IMR-90 (cell line): Measurements from ENCODE around the gene CAMTA1. TPM values are rescaled to one million over a fixed set of nuclear protein-coding genes. Genes with fewer than 3 reads are reported as not detected.

Experiments used
- ATAC-seq: fragments of 200-7000 bp; cut with Tn5 transposase; 2 replicates; pipeline ENCODE4 v1.9.1; 2020; ENCODE audit warnings: low read depth, mild to moderate bottlenecking, moderate library complexity
- BruUV-seq: library from RNA; stranded (reverse); fragments of 400-500 nt; replicated peaks from 2 replicates; lab custom pipeline; 2021; lab: Mats Ljungman, UMichigan
- CTCF ChIA-PET: fragments of 300-600 bp; formaldehyde crosslinking; extraction: SDS; loops from one replicate; lab custom pipeline; 2021; ENCODE audit warnings: antibody characterized with exemption; lab: Yijun Ruan, JAX
- POLR2A ChIA-PET: fragments of 300-600 bp; sonication (Branson Sonifier 250); formaldehyde crosslinking; loops from one replicate; lab custom pipeline; 2022; ENCODE audit warnings: antibody characterized with exemption; ENCODE audit not compliant: unreplicated experiment; lab: Charles Lee
- DNase-seq: peaks from one replicate; pipeline ENCODE4 v3.0.0; 2013
- H2AFZ ChIP-seq: replicated peaks from 2 replicates; pipeline ENCODE3; 2013; ENCODE audit warnings: low read length, mild to moderate bottlenecking; ENCODE audit not compliant: poor library complexity
- H2AK5ac ChIP-seq: 2 replicates; pipeline ENCODE4 v1.6.1; 2013; ENCODE audit warnings: low read depth, low read length, inconsistent platforms
- H2AK9ac ChIP-seq: replicated peaks from 2 replicates; pipeline ENCODE3; 2013; ENCODE audit warnings: mild to moderate bottlenecking, low read depth, low read length, moderate library complexity; ENCODE audit not compliant: poor library complexity
- H2BK120ac ChIP-seq: 2 replicates; pipeline ENCODE4 v1.6.1; 2013; ENCODE audit warnings: low read depth, low read length, inconsistent platforms
- H2BK15ac ChIP-seq: 3 replicates; pipeline ENCODE4 v1.6.1; 2013; ENCODE audit warnings: low read depth, low read length, inconsistent platforms
- H2BK20ac ChIP-seq: 2 replicates; pipeline ENCODE4 v1.6.1; 2013; ENCODE audit warnings: low read depth, mild to moderate bottlenecking, inconsistent platforms, low read length, moderate library complexity
- H2BK5ac ChIP-seq: 2 replicates; pipeline ENCODE4 v1.6.1; 2013; ENCODE audit warnings: mild to moderate bottlenecking, low read depth, low read length, inconsistent platforms; ENCODE audit not compliant: poor library complexity, severe bottlenecking
- H3K14ac ChIP-seq: replicated peaks from 2 replicates; pipeline ENCODE4 v1.6.1; 2013; ENCODE audit warnings: low read depth, low read length, inconsistent platforms
- H3K18ac ChIP-seq: 2 replicates; pipeline ENCODE4 v1.6.1; 2013; ENCODE audit warnings: low read depth, low read length, control low read depth
- H3K23ac ChIP-seq: 2 replicates; pipeline ENCODE4 v1.6.1; 2013; ENCODE audit warnings: low read depth, low read length, inconsistent platforms
- H3K27ac ChIP-seq: 2 replicates; pipeline ENCODE4 v1.5.1; 2013; ENCODE audit warnings: mild to moderate bottlenecking, control low read depth, low read length; ENCODE audit not compliant: insufficient read depth
- H3K27me3 ChIP-seq: 2 replicates; pipeline ENCODE4 v1.6.1; 2013; ENCODE audit warnings: low read length; ENCODE audit not compliant: control insufficient read depth, insufficient read depth
- H3K36me3 ChIP-seq: 2 replicates; pipeline ENCODE4 v1.6.1; 2013; ENCODE audit warnings: low read length, mixed read lengths; ENCODE audit not compliant: control insufficient read depth, insufficient read depth
- H3K4ac ChIP-seq: 2 replicates; pipeline ENCODE4 v1.6.1; 2013; ENCODE audit warnings: low read depth, low read length, inconsistent platforms
- H3K4me1 ChIP-seq: 2 replicates; pipeline ENCODE4 v1.6.1; 2013; ENCODE audit warnings: low read length, mixed read lengths; ENCODE audit not compliant: control insufficient read depth, insufficient read depth
- H3K4me2 ChIP-seq: 2 replicates; pipeline ENCODE4 v1.6.1; 2013; ENCODE audit warnings: low read depth, mild to moderate bottlenecking, control low read depth, low read length, moderate library complexity
- H3K4me3 ChIP-seq: 2 replicates; pipeline ENCODE4 v1.5.1; 2013; ENCODE audit warnings: low read depth, mild to moderate bottlenecking, control low read depth, low read length, moderate library complexity; ENCODE audit not compliant: insufficient read depth
- H3K56ac ChIP-seq: 2 replicates; pipeline ENCODE4 v1.6.1; 2013; ENCODE audit warnings: low read length, inconsistent platforms; ENCODE audit not compliant: insufficient read depth; ENCODE audit errors: extremely low read depth
- H3K79me1 ChIP-seq, 2 experiments: 2 replicates each; pipeline ENCODE4 v1.6.1; 2013; ENCODE audit warnings: low read length in 2 of 2, inconsistent platforms in 1 of 2, low read depth in 1 of 2
- H3K9ac ChIP-seq: 2 replicates; pipeline ENCODE4 v1.6.1; 2013; ENCODE audit warnings: low read depth, low read length, control low read depth
- H3K9me1 ChIP-seq: 2 replicates; pipeline ENCODE4 v1.6.1; 2013; ENCODE audit warnings: low read length, inconsistent platforms; ENCODE audit not compliant: insufficient read depth
- H3K9me3 ChIP-seq: 2 replicates; pipeline ENCODE4 v1.6.1; 2013; ENCODE audit warnings: low read length; ENCODE audit not compliant: control insufficient read depth, insufficient read depth
- H4K20me1 ChIP-seq: 2 replicates; pipeline ENCODE4 v1.6.1; 2013; ENCODE audit warnings: low read length, inconsistent platforms; ENCODE audit not compliant: insufficient read depth
- H4K5ac ChIP-seq: 2 replicates; pipeline ENCODE4 v1.6.1; 2013; ENCODE audit warnings: mild to moderate bottlenecking, low read depth, low read length, control low read depth
- H4K8ac ChIP-seq, 2 experiments: 2 replicates each; pipeline ENCODE4 v1.6.1; 2013; ENCODE audit warnings: low read depth in 2 of 2, low read length in 2 of 2, control low read depth in 1 of 2, inconsistent platforms in 1 of 2
- H4K91ac ChIP-seq: 2 replicates; pipeline ENCODE4 v1.6.1; 2013; ENCODE audit warnings: low read depth, low read length, inconsistent platforms; ENCODE audit not compliant: insufficient read depth
- BHLHE40 ChIP-seq: fragments of 150-350 bp; IDR thresholded peaks from 2 replicates; pipeline ENCODE4 v1.6.1; 2016; ENCODE audit warnings: mild to moderate bottlenecking, low read depth, low read length
- CEBPB ChIP-seq: IDR thresholded peaks from 2 replicates; pipeline ENCODE4 v1.6.1; 2012; ENCODE audit warnings: low read depth, low read length, improper control_type of control experiment
- CHD1 ChIP-seq: IDR thresholded peaks from 2 replicates; pipeline ENCODE4 v1.6.1; 2012; ENCODE audit warnings: low read depth, low read length, improper control_type of control experiment
- FOS ChIP-seq: fragments of 150-350 bp; IDR thresholded peaks from 2 replicates; pipeline ENCODE4 v1.6.1; 2016; ENCODE audit warnings: low read depth, low read length
- MAFK ChIP-seq: IDR thresholded peaks from 2 replicates; pipeline ENCODE4 v1.6.1; 2012; ENCODE audit warnings: low read depth, low read length, improper control_type of control experiment
- MXI1 ChIP-seq: IDR thresholded peaks from 2 replicates; pipeline ENCODE4 v1.6.1; 2012; ENCODE audit warnings: low read depth, mild to moderate bottlenecking, low read length, moderate library complexity, borderline replicate concordance
- NFE2L2 ChIP-seq: fragments of 150-350 bp; IDR thresholded peaks from 2 replicates; pipeline ENCODE4 v1.6.1; 2016; ENCODE audit warnings: low read depth, mild to moderate bottlenecking, low read length
- POLR2A ChIP-seq: IDR thresholded peaks from 2 replicates; pipeline ENCODE4 v1.6.1; 2012; ENCODE audit warnings: mild to moderate bottlenecking, low read depth, low read length
- RAD21 ChIP-seq: IDR thresholded peaks from 2 replicates; pipeline ENCODE4 v1.6.1; 2012; ENCODE audit warnings: low read length, improper control_type of control experiment
- RCOR1 ChIP-seq: IDR thresholded peaks from 2 replicates; pipeline ENCODE4 v1.6.1; 2012; ENCODE audit warnings: mild to moderate bottlenecking, low read length, improper control_type of control experiment; ENCODE audit not compliant: insufficient replicate concordance
- RFX5 ChIP-seq: IDR thresholded peaks from 2 replicates; pipeline ENCODE4 v1.8.0; 2012; ENCODE audit warnings: low read depth, mild to moderate bottlenecking, low read length, moderate library complexity
- WGBS, 2 experiments: methylation state at CpG; one replicate each; pipeline versions ENCODE4 v1.1.5 to v1.1.7; 2013; ENCODE audit warnings: missing lambda C conversion rate in 2 of 2; ENCODE audit not compliant: insufficient read length in 1 of 2; ENCODE audit errors: extremely low coverage in 2 of 2; 5-methylcytosine and 5-hydroxymethylcytosine counted together
- dilution Hi-C: fragments of 300-500 bp; cut with HindIII; formaldehyde crosslinking; loops from one replicate; pipeline ENCODE4 v1.14.3; 2018; ENCODE audit warnings: low sequenced_read_pairs; ENCODE audit not compliant: unreplicated experiment
- in situ Hi-C: fragments of 300-500 bp; cut with MboI; formaldehyde crosslinking; loops from 3 replicates; pipeline ENCODE4 v1.14.3; 2019; ENCODE audit warnings: low sequenced_read_pairs, inconsistent platforms, mixed read lengths
- intact Hi-C: fragments of 100-400 bp; cut with micrococcal nuclease; formaldehyde crosslinking; loops from 2 replicates; pipeline ENCODE4 v1.10.0; 2022
- polyA plus RNA-seq, 3 experiments: library from polyadenylated mRNA; depleted of rRNA; stranded (reverse); fragments of >200 nt; gene quantifications; 2 replicates each; pipeline ENCODE4 v1.2.3, GENCODE V29; 2012; ENCODE audit warnings: low replicate concordance in 1 of 3
- total RNA-seq: library from RNA; depleted of rRNA; stranded (reverse); fragments of >200 nt; gene quantifications from 2 replicates; pipeline ENCODE4 v1.2.3, GENCODE V29; 2012
- TF ChIP-seq, protein P1 (sequence below): conservative IDR thresholded peaks from 2 replicates; pipeline ENCODE4 v1.5.1; 2012; ENCODE audit warnings: mild to moderate bottlenecking, low read depth, low read length, improper control_type of control experiment
- TF ChIP-seq, protein P2 (sequence below): fragments of 150-350 bp; IDR thresholded peaks from 2 replicates; pipeline ENCODE4 v1.6.1; 2017; ENCODE audit warnings: mild to moderate bottlenecking, antibody characterized with exemption, low read length, low read depth

CAMTA1 gene
- total and polyA plus RNA-seq, 2 of the 4 experiments (the other 2 are of a cell fraction) = 35.5 to 74.3 TPM

DNA sequence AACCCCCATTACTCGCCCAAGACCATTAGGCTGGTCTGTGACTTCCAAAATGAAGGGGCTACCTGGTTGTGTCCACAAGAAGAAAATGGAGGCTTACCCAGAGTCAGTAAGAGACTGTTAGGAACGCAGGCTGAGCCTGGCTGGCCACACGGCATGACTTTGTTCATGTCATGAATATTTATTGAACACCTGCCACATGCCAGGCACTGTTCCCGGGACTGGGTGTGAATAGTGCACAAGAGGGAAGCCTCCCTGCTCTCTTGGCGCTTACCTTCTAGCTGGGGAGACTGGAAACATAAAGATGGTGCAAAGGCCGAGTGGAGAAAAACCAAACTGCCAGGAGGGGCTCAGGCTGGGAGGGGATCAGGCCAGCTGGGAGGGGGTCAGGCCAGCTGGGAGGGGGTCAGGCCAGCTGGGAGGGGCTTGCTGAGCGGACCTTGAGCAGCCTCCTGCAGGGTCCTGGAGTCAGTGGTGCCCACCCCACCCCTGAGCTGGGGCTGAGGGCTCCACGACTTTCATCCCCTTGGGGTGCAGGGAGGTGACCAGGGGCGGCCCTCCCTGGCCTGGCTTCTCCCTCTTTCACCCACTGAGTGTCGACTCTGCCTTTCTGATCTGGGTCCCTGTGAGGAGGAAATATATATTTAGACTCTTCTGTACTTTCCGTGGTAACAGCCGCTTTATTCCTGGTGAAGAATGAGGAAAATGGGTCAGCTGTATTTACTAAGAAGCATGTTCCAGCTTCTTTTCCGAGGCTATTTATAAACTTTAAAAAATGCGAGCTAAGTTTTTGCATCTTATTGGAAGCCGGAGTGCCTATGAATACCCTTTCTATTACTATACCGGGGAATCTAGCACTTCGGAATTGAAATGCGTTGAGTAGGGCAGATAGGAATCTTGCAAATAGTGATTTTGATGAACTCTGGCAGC is 139.0 kb downstream of the CAMTA1 start:
- H3K9me3 ChIP-seq = peaks cover 4% of the 10 kb centered on the region; the same call in 1 of the 2 replicates
- TF ChIP-seq, protein P1, sequence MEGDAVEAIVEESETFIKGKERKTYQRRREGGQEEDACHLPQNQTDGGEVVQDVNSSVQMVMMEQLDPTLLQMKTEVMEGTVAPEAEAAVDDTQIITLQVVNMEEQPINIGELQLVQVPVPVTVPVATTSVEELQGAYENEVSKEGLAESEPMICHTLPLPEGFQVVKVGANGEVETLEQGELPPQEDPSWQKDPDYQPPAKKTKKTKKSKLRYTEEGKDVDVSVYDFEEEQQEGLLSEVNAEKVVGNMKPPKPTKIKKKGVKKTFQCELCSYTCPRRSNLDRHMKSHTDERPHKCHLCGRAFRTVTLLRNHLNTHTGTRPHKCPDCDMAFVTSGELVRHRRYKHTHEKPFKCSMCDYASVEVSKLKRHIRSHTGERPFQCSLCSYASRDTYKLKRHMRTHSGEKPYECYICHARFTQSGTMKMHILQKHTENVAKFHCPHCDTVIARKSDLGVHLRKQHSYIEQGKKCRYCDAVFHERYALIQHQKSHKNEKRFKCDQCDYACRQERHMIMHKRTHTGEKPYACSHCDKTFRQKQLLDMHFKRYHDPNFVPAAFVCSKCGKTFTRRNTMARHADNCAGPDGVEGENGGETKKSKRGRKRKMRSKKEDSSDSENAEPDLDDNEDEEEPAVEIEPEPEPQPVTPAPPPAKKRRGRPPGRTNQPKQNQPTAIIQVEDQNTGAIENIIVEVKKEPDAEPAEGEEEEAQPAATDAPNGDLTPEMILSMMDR = no peak
- TF ChIP-seq BHLHE40 (no peak), RAD21 (no peak), POLR2A (no peak), NFE2L2 (no peak), FOS (no peak), MAFK (no peak), CEBPB (no peak), CHD1 (no peak), RCOR1 (no peak), MXI1 (no peak), RFX5 (no peak)
- TF ChIP-seq, protein P2, sequence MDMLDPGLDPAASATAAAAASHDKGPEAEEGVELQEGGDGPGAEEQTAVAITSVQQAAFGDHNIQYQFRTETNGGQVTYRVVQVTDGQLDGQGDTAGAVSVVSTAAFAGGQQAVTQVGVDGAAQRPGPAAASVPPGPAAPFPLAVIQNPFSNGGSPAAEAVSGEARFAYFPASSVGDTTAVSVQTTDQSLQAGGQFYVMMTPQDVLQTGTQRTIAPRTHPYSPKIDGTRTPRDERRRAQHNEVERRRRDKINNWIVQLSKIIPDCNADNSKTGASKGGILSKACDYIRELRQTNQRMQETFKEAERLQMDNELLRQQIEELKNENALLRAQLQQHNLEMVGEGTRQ = no peak
- H4K8ac ChIP-seq = no peak overlapping the region
- H2BK20ac ChIP-seq = no peak overlapping the region
- DNase-seq = no peak
- peaks cover 34% of the 10 kb centered on the region for H3K27me3 ChIP-seq
- H2AK9ac ChIP-seq = no peak overlapping the region
- no peak overlapping the region for H3K9ac ChIP-seq
- no peak overlapping the region for H3K4me3 ChIP-seq
- no peak overlapping the region for H4K91ac ChIP-seq
- H3K79me1 ChIP-seq = no peaks in the 10 kb centered on the region
- H3K36me3 ChIP-seq = no peaks in the 10 kb centered on the region
- POLR2A ChIA-PET = no interaction called here
- no peak overlapping the region for H4K5ac ChIP-seq
- no peak overlapping the region for H2BK120ac ChIP-seq
- H3K23ac ChIP-seq = no peak overlapping the region
- H2AK5ac ChIP-seq = no peak overlapping the region
- H3K4me1 ChIP-seq = peaks cover 4% of the 10 kb centered on the region; the same call in 1 of the 2 replicates
- dilution Hi-C loops = no loop called here
- no peak overlapping the region for H2BK15ac ChIP-seq
- H3K4me2 ChIP-seq = no peak overlapping the region
- H3K9me1 ChIP-seq = no peaks in the 10 kb centered on the region
- no peak overlapping the region for H3K4ac ChIP-seq
- intact Hi-C loops = no loop called here
- WGBS, 2 experiments = 80% methylated on average over 1 of the region's 18 CpGs; no CpG with 5 or more reads in 1 of the 2 experiments
- in situ Hi-C loops = no loop called here
- CTCF ChIA-PET = no interaction called here
- no peak overlapping the region for H2BK5ac ChIP-seq
- no peak overlapping the region for H3K14ac ChIP-seq
- no peak overlapping the region for H3K27ac ChIP-seq
- H2AFZ ChIP-seq = no peak overlapping the region
- no peaks in the 10 kb centered on the region for H4K20me1 ChIP-seq
- BruUV-seq = no TSS peak
- no peak overlapping the region for H3K56ac ChIP-seq
- H3K18ac ChIP-seq = no peak overlapping the region
- no peak for ATAC-seq
